Left lung (tissue), 10 donors: ENCODE measurements around the gene PXDN. TPM values are rescaled to one million over a fixed set of nuclear protein-coding genes. Genes with fewer than 3 reads are reported as not detected.

Source experiments
- ATAC-seq: fragments of 200-7000 bp; cut with Tn5 transposase; one replicate; pipeline ENCODE4 v1.9.1; 2020; ENCODE audit warnings: moderate library complexity
- DNase-seq, 4 donors: peaks; one replicate each; pipeline ENCODE4 v3.0.0-alpha.2; 2013 to 2020
- H3K27ac ChIP-seq, 2 donors: fragments of 200-600 bp; sonication (generic) in 1 of 2; one replicate each; pipeline versions ENCODE4 v1.5.0 to v1.8.0; 2020 to 2021
- H3K27me3 ChIP-seq, 2 donors: fragments of 200-600 bp; sonication (generic) in 1 of 2; one replicate each; pipeline versions ENCODE4 v1.5.0 to v1.8.0; 2020 to 2021
- H3K36me3 ChIP-seq, 2 donors: fragments of 200-600 bp; sonication (generic) in 1 of 2; one replicate each; pipeline versions ENCODE4 v1.5.0 to v1.8.0; 2020 to 2021
- H3K4me1 ChIP-seq, 2 donors: fragments of 200-600 bp; one replicate each; pipeline ENCODE4 v1.8.0; 2021
- H3K4me3 ChIP-seq, 2 donors: fragments of 200-600 bp; sonication (generic) in 1 of 2; one replicate each; pipeline versions ENCODE4 v1.5.0 to v1.8.0; 2020 to 2021; ENCODE audit warnings: mild to moderate bottlenecking in 1 of 2
- H3K9me3 ChIP-seq, 2 donors: fragments of 200-600 bp; sonication (generic) in 1 of 2; one replicate each; pipeline versions ENCODE4 v1.5.0 to v1.8.0; 2020 to 2021
- intact Hi-C, 2 donors: fragments of 100-400 bp; cut with DNase I; formaldehyde crosslinking; loops; one replicate each; pipeline versions ENCODE4 v1.11.2 to v1.14.2; 2022
- polyA plus RNA-seq, 6 donors: library from polyadenylated mRNA; unstranded; fragments of 120-200 nt; gene quantifications; one replicate each; pipeline ENCODE4 v1.2.1, GENCODE V29; 2013; ENCODE audit not compliant: insufficient read length in 6 of 6
- total RNA-seq, 2 donors: library from RNA; stranded (reverse); fragmentation: NEBNext Ultra II Directional; extraction: Animal tissue kit (Norgen Biotek cat#: 25700); gene quantifications; one replicate each; pipeline ENCODE4 v1.2.1, GENCODE V29; 2021
- TF ChIP-seq, protein P1 (sequence below), 2 donors: fragments of 200-600 bp; sonication (generic) in 1 of 2; IDR thresholded peaks; one replicate each; pipeline versions ENCODE4 v1.5.0 to v1.8.0; 2021; ENCODE audit warnings: antibody characterized with exemption in 2 of 2
- donor health status: DM: no; HTN: yes; CAD: no.
- donor health status: DM: no; HTN: no; CAD: no.

PXDN gene
- total and polyA plus RNA-seq, 8 donors: 44.8 to 215 (median 174) TPM

DNA sequence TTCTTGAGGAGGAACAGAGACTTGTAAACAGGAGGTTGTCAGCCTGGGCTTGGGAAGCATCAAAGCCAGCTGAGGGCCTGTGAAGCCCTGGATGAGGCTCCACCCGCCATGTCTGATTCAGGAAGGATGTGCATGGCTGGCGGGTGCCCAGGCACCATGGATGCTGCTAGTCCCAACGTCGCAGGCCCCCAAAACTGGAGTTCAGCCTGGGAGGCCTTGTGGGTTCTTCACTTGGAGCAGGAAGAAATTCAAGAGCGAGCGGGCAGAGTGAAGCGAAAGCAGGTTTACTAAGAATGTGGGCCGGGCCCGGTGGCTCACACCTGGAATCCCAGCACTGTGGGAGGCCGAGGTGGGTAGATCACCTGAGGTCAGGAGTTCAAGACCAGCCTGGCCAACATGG, 12.1 kb upstream of the PXDN start:
- H3K27me3 ChIP-seq: peaks cover 0 to 11% of the 10 kb centered on the region in 2 donors
- DNase-seq (no peak), ATAC-seq (no peak)
- H3K36me3 ChIP-seq: no peaks in the 10 kb centered on the region
- no peak overlapping the region for H3K27ac ChIP-seq
- peaks cover 0 to 17% of the 10 kb centered on the region in 2 donors for H3K9me3 ChIP-seq
- no peak overlapping the region for H3K4me3 ChIP-seq
- H3K4me1 ChIP-seq: peaks cover 0 to 5% of the 10 kb centered on the region in 2 donors
- intact Hi-C loops: no loop called here
- TF ChIP-seq, protein P1, sequence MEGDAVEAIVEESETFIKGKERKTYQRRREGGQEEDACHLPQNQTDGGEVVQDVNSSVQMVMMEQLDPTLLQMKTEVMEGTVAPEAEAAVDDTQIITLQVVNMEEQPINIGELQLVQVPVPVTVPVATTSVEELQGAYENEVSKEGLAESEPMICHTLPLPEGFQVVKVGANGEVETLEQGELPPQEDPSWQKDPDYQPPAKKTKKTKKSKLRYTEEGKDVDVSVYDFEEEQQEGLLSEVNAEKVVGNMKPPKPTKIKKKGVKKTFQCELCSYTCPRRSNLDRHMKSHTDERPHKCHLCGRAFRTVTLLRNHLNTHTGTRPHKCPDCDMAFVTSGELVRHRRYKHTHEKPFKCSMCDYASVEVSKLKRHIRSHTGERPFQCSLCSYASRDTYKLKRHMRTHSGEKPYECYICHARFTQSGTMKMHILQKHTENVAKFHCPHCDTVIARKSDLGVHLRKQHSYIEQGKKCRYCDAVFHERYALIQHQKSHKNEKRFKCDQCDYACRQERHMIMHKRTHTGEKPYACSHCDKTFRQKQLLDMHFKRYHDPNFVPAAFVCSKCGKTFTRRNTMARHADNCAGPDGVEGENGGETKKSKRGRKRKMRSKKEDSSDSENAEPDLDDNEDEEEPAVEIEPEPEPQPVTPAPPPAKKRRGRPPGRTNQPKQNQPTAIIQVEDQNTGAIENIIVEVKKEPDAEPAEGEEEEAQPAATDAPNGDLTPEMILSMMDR (IDR thresholded peaks at IDR 0.05): no peak

DNA sequence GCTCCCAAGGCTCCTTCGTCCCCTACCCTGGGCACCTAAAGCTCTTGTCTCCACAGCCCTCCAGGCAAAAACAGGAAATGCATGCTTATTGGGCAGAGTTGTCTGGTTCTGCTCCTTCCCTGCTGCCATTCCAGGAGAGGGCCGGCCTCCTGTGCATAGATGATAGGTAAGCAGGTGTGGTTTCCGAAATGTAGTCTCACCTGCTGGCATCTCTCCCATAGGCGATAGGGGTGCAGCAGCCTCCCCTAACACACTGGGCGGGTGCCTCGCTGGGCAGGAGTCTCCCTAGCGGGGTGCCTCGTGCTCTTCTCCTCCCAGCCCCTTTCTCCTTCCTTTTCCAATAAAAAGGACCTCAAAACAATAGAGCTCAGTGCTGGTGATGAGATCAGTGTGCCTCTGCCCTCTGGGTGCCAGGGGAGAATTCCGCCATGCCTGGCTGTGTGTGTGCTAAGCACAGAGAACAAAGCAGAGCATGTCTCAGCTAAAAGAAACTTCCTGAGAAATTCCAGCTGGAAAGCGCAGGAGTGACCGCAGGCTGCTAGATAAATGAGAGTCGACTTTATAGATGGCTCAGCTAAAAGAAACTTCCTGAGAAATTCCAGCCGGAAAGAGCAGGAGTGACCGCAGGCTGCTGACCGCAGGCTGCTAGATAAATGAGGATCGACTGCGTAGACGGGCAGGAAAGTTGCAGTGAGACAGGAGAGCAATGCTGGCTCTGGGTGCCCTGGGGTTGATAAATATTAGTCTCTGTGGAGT, 11.3 kb upstream of the PXDN start:
- Histone ChIP-seq H3K27ac (no peak overlapping the region), H3K9me3 (peaks cover 0 to 17% of the 10 kb centered on the region in 2 donors), H3K27me3 (peaks cover 0 to 11% of the 10 kb centered on the region in 2 donors), H3K36me3 (no peaks in the 10 kb centered on the region), H3K4me3 (no peak overlapping the region), H3K4me1 (peaks cover 0 to 9% of the 10 kb centered on the region in 2 donors)
- intact Hi-C loops: no loop called here
- ATAC-seq (peak; percentile 53), DNase-seq (peak in 2 of 4 donors; percentile 45 to 52)
- TF ChIP-seq, protein P1 (IDR thresholded peaks at IDR 0.05): no peak

DNA sequence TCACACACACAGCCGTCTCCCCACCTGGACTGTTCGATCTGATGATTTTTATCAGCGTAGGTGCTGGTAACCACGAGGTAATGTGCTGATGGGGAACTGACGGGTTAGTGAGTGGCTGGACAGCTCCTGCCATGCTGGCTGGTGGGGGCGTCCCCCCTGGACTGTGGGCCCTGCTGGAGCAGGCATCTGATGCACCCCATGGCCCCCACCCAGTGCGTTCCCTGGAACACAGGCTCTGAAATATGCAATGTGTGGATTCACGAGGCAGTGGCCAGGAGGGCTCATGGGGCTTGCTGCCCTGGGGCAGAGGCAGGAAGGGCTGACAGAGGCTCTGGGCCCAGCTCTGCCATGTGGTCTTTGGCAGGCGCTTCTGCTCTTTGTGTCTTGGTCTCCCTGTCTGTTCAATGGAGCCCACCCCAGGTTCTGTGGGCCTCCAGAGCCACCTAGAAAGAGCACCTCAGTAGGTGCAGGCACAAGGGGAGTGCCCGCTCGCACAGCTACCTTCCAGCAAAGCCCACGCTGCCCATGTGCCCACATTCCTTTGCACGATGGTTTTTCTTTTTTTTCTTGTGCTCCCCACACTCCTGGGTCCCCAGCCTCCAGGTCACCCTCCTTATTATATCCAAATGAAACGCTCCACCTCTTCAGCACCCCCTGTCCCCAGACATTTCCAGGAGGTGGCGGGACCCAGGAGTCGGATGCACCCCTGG, 10.3 kb upstream of the PXDN start:
- no peaks in the 10 kb centered on the region for H3K36me3 ChIP-seq

DNA sequence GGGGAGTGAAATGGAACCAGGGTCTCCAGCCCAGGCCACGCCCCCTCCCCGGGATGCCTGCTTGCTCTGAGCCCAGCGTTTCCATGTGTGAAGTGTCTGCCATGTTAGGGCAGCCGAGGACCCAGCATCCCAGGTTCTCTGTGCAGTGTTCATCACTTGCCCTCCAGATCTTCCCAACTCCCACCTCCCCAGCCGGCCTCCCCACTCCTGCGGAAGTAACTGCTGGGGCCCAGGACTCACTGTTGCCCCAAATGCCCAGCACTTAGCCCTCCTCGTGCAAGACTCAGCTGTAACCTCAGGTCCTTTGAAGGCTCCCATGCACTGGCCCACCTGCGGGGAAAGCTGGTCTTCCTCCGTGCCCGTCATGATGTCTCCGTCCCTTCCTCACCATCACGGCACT, 9.7 kb upstream of the PXDN start:
- H3K27ac ChIP-seq: no peak overlapping the region
- ATAC-seq (no peak), DNase-seq (no peak)
- peaks cover 0 to 17% of the 10 kb centered on the region in 2 donors for H3K9me3 ChIP-seq
- peaks cover 0 to 11% of the 10 kb centered on the region in 2 donors for H3K27me3 ChIP-seq
- H3K4me3 ChIP-seq: no peak overlapping the region
- intact Hi-C loops: no loop called here
- H3K4me1 ChIP-seq: peaks cover 0 to 9% of the 10 kb centered on the region in 2 donors
- TF ChIP-seq, protein P1 (IDR thresholded peaks at IDR 0.05): no peak
- H3K36me3 ChIP-seq: no peaks in the 10 kb centered on the region

More for the DNA sequence above, 10.3 kb upstream of the PXDN start:
- DNase-seq (no peak), ATAC-seq (no peak)
- Histone ChIP-seq H3K27me3 (peaks cover 0 to 11% of the 10 kb centered on the region in 2 donors), H3K27ac (no peak overlapping the region), H3K4me1 (peaks cover 0 to 9% of the 10 kb centered on the region in 2 donors), H3K9me3 (peaks cover 0 to 17% of the 10 kb centered on the region in 2 donors), H3K4me3 (no peak overlapping the region)
- intact Hi-C loops: no loop called here
- TF ChIP-seq, protein P1 (IDR thresholded peaks at IDR 0.05): no peak

DNA sequence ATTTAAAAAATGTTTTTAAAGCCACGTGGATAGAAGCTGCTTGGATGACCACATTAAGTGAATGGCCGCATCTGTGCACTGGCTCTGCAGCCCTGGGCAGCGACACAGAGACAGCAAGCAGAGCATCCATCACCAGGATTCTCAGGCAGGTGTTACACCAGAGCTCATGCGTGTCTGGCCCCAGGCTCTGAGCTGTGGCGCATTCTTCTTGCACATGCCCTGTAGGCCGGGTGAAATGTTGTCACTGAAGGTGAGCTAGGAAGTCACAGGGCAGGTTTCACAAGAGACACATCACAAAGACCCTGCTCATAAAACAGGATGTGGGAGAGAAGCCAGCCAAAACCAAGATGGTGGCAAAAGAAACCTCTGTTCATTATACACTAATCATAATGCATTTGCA, 8.4 kb upstream of the PXDN start:
- no peak for DNase-seq
- Histone ChIP-seq H3K27ac (no peak overlapping the region), H3K9me3 (peaks cover 0 to 17% of the 10 kb centered on the region in 2 donors), H3K4me1 (peaks cover 0 to 9% of the 10 kb centered on the region in 2 donors), H3K4me3 (no peak overlapping the region), H3K27me3 (peaks cover 0 to 17% of the 10 kb centered on the region in 2 donors), H3K36me3 (no peaks in the 10 kb centered on the region)
- intact Hi-C loops: no loop called here
- ATAC-seq: no peak
- TF ChIP-seq, protein P1 (IDR thresholded peaks at IDR 0.05): no peak
